Stimulated activated CD8-positive, alpha-beta memory T cell treated with anti-CD3 and anti-CD28 coated beads, Interleukin-12 subunit alpha, Interleukin-12 subunit beta, amount 100 ng/mL, for 24 hours (primary cell): Measurements from ENCODE around the gene CUX1.

Source experiments
- DNase-seq: peaks from one replicate; pipeline ENCODE4 v3.0.0-alpha.2; 2020; ENCODE audit errors: extremely low read depth

Gene CUX1

DNA sequence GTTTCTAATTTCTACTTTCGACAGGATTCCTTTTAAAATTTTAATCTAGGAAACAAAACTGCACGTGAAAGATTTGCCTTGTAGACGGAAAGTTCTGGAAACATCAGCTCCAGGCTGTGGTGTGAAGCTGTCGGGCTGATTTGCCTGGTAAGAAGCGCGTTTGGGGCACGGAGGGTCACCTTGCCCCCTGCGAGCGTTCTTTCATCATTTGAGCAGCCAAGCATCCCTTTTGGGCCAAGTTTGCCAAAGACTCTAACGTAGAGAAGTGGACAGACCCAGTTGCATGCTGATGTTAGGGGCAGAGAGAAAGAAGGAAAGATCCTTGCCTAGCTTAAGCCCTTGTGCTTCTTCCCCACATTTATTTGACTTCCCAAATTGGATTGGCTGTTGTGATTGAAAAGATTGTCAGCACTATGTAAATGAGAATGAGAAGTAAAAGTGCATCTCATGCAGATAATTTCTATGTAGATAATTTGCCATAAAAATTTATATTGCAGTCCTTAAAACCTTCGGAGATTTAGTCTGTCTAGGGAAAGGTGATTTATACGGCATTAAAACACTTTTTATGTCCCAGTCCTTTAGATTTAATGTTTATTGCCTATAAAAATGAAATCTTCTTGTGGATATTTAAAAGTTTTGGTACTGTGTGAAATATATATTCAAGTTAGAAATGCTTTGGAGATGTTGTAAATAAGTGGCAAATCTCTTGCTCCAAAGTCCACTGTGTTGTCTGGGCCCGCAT, 76.1 kb downstream of the CUX1 start:
- no peak for DNase-seq

DNA sequence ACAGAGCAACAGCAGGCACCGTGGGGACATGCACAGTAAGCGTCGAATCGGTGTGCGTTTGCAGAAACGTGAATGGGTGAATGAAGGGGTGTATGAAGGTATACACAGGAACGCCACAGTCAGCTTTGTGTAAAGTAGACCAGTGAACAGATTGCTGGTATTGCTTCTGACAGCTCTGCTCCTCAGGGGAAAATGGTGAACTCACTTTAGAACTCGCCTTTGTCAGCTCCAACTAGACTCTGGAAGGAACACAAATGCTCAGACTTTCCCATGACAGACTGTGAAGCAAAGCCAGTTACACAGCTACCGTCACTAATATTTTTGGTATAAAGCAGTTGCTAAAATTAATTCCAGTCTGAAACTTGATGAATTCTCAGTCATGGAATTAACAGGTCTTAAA, 78.9 kb downstream of the CUX1 start:
- DNase-seq: no peak

DNA sequence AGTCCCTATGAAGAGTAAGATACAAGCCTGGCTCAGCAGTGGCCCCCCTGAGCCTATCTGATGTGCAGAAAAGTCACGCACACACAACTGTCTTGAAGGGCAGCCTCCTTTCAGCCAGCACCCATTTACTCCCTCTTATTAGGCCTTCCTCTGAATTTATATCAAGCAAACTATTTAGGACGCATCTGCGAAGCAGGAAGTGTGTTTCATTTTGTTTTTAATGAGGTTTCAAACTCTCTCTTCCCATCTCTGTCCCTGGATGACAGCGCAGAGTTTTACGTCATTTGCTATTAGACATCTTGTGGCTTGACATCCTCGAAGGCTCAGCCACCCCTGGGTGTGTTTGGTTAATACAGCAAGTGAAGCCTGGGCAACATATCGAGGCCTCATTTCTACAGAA, 79.5 kb downstream of the CUX1 start:
- DNase-seq: no peak

DNA sequence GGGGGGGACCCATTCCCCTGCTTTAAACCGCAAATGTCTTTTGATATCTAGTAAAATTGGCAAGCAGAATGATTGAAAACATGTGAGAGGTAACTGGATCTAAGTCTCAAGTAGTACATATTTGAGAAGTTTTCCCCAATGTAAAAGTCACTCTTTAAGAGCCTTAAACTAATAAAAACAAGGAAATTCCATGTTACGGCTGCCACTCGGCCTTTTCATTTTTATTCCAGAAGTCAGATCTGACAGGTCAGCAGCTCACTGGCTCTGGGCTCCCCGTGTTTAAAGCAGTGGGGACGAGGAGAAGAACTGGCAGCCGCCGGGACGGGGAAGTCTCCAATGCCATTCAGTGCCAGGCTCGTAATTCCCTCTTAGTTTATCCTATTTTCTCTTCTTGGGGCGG, 80.7 kb downstream of the CUX1 start:
- no peak for DNase-seq

DNA sequence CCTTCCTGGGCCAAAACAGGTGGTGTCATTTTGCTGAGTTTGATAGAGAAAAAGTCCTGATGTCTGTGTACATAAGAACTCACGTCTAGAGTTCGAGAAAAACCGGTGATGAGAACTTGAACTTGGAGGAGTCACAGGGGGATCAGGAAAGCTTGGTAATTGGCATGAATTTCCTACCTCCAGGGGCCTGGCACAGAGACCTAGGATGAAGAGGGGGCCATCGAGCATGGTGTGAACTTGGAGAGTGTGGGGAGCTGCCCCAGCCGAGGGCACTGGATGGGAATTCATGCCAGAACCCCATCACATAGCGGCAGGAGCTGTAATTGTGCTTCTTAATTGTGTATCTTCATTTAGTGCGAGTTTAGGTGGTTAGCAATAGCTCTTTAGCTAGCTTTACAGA, 82.2 kb downstream of the CUX1 start:
- DNase-seq: no peak

DNA sequence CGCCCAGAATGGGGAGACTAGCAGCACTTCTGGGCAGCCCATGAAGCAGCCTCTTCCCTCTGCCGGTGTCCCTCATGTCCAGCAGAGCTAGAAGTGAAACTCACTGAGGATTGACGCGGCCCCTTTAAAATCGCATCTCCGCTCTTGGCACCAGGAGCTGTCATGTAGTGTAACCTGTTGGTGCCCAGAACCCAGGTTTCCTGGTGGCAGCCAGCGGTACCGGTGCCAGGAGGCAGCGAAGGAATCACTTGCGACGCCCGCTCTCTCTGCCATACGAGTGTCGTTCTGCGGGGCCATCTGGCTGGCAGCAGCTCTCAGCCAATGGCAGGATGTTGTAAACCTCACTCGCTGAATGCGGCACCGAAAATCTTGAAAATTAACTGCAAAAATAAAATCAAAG, 82.7 kb downstream of the CUX1 start:
- no peak for DNase-seq

DNA sequence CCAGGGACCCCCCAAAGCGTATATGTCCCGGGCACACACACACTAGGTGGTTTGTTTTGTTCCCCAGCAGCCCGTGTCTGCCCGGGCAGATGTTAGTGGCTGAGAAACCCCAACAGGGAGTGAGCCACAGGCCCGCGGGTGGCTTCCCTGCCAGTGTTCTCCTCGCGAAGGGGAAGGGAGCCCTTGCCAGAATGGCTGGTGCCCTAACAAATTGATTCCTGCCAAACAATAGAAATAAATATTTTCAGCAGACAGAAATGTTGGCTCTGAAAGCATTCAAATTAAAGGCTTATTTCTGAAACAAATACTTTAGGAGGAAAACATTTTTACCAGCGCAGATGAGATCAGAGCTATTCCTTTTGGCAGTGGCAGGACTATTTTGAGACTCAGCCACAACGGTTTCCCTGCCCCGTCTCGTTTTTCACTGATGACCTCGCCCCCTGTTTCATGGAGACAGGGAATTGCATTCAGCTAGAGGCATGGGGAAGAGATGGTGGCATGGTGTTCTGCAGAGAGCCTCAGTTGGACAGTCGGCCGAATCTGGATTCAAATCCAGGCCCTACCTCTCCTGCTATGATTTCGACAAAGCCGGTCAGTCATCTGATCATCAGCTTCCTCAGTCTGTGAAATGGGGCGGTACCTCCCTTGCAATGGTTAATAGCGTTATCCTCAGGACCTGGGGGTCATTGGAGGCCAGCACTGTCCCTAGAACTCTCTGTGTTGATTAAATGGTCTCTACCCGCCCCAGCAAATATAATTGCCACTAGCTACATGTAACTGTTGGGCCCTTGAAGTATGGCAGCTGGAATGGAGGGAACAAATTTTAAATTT, 84.5 kb downstream of the CUX1 start:
- no peak for DNase-seq

DNA sequence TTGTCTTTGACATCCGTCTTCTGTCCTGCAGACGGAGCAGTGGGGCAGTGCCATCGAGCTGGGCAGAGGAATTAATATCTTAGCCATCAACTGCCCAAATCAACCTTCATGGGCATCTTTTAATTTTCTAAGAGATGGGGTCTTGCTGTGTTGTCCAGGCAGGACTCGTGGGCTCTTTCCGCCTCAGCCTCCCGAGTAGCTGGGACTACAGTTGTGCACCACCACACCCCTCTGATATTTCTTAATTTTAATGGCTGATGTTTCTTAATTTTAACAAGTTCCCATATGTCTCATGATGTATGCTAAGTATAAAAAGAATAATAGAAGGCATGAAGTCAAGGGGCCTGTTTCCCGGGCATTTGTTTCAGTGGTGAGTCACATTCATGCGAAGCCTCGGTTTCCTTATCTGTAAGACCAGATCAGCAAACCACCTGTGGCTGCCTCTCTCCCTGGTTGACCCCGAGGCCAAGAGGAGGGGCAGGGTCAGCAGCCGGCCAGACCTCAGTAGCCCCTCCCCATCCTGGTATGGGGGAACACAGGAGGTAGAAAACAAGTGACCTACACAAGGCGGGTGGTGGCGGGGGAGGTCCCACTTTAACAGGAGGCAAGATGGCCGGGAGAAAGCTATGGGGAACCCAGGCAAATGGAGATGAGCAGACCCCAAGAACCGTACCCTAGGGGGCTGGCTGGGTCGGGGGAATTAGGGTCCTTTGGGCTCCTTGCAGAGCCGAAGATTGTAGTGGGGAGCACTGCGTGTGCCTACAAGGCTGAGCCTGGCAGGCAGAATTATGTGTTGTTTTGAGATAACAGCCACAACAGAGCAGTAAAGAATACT, 85.5 kb downstream of the CUX1 start:
- DNase-seq: no peak

DNA sequence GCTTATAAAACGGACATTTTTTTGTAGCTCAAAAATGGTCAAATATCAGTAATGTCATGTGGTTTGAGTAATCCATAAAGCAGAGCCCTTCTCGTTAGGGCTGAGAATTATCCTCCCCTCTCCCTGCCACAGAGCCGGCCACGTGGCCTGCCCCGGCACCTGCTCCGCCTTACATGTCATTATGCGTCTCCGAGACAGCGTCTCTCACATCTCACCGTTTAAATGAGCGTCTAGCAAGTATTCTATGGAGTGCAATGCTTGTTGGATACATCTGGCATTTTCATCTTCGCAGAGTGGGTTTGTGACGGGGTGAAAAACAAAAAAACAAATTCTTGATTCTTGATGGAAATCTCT, 86.1 kb downstream of the CUX1 start:
- no peak for DNase-seq

DNA sequence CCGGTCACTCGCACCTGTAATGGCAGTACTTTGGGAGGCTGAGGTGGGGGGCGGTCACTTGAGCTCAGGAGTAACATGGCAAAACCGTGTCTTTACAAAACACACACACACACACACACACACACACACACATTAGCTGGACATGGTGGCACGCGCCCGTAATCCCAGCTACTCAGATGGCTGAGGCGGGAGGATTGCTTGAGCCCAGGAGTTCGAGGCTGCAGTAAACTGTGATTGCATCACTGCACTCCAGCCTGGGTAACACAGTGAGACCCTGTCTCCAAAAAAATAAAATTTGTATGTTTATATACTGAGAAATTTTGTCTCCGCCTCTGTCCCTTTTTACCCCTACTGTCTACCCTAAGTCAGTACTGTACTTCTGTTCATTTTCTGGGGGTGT, 86.6 kb downstream of the CUX1 start:
- DNase-seq: no peak

DNA sequence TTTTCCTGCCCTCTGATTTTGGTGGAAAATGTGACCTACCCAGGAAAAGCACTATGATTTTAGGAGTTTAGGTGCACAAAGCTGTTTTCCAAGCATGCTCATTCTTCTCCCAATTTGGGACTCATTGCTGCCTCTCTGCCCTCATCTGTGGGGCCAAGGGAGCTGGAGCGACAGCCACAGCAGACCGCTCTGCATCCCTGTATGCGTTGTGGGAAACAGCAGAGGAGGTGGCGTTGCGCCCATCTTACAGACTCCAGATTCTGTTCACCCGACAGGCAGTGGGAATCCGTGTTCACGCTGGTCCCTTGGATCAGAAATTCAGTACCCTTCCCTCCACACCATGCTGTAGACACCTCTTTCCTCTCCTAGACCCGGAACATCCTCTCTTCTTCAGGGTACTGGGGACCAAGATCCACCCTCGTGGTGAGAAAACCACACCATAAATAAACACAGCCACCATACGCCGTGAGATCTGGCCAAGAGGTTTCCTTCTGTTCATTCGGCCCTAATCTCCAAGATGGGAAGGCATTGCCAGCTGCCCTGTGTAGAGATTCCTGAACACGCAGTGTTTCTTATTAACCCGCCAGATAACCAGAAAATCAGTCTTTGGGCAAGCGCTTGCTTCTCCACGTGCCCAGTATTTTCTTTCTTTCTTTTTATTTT, 87.9 kb downstream of the CUX1 start:
- DNase-seq: no peak

DNA sequence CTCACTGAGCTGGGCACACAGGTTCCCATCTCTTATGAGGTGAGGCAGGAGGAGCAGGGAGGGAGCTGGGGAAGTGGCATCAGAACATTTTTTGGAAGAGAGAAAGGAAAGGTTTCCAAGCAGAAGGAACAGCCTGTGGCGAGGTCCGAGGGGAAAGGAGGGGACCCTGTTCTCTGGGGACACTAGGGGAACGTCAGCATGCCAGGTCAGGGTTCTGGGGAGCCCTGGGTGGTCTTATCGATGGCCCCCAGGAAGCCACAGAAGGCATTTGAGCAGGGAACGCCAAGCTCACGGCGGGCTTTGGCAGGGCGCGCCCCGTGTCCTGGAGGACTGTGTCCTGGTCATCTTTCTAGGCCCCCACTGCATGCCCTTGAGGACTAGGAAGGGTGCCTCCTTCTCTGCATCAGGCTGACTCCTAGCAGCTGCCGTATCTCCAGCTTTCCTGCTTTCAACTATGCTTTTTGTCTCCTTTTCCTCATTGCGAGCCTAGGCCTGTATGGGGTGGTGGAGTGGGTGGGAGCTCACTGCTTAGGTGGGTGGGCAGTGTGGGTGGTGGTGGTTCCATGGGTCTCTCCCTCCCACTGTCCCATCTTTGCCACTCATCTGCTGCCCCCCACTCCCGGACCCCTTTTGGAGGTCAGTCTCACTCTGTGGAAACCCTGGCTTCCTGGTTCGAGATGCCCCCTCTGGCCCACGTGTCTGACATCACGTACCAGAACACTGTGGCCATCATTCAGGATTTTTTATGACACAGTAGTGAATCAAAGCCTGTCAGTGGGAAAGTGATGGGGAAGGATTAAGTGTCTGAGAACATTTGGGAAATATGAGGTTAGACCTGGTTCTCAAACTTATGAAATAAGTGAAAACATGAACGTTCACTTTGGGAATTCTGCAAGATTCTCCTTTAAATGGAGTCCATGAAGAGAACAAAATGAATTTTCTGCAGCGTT, 89.1 kb downstream of the CUX1 start:
- no peak for DNase-seq

DNA sequence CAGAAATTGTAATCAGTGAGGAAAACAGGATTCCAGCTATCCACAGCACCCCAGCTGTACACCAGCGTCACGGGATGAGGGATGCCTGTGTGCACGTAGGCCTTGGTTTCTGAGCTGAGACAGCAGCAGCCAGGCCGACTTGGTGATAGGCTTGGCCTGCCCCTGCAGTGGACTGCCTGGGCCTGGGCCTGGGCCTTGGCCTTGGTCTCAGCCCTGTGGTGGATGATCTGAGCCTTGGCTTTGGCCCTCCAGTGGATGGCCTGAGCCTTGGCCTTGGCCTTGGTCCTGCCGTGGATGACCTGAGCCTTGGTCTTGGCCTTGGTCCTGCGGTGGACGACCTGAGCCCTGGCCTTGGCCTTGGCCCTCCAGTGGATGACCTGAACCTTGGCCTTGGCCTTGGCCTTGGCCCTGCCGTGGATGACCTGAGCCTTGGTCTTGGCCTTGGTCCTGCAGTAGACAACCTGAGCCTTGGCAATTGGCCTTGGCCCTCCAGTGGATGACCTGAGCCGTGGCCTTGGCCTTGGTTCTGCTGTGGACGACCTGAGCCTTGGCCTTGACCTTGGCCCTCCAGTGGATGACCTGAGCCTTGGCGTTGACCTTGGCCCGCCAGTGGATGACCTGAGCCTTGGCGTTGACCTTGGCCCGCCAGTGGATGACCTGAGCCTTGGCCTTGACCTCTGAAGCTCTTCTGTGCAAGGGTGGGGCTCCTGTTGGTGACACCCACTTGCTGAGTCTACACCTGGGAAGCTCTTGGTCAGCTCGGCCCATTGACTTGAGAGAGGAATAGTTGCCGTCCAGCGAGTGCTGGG, 93.8 kb downstream of the CUX1 start:
- no peak for DNase-seq

DNA sequence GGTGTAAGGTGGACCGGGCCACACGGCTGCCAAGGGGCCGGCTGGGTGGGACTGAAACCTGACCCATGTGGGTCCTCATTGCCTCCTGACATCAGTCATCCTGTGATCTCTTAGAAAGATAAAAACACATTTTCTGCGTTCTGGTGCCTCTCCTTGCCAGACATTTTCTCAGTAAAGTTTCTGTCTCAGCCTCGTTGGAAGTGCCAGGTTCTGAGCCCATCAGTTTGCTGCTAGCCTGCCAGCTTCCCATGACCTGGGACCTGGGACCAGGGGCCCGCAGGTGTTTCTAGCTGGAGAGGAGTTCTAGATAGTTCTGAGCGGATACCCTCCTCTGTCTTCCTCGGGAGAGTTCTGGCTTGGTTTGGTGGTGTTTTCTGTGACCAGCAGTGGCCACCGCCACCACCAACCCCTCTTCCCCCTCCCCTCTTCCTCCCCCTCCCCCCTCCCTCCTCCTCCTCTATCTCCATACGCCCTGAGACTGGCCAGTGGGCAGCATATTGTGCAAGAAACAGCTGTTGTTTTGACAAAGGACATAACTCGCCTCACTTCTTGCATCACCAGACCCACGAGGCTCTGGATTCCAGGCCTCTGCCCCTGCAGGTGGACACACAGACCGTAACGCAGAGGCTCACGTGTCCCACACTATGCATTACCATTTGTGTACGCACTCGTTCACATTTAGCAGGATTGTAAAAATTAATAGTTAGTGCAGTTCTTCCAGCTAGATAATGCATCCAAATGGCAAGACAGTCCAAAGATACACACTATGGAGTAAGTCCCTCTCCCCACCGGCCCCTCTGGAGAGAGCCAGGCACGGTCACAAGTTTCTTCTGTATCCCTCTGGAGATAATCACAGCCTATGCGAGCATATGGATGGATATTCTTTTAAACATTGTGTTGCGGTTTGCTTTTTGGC, 94.6 kb downstream of the CUX1 start:
- no peak for DNase-seq

DNA sequence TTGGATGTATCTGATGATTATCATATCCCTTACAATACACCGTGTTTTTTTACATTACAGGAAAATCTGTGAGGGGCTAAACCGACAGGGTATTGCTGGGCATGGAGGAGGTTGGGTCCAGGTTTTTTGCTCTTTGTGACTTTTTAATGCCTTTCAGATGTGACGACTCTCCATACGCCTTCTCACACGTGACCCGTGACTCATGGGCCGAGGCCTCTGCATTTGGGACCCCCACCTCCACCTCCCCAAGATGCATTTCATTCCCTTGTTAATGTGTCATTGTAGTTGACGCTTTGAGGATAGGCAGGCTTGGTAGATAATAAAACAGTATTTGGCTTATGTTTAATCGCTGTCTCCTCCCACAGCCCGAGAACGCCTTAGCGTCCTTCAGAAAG, 95.3 kb downstream of the CUX1 start:
- no peak for DNase-seq

DNA sequence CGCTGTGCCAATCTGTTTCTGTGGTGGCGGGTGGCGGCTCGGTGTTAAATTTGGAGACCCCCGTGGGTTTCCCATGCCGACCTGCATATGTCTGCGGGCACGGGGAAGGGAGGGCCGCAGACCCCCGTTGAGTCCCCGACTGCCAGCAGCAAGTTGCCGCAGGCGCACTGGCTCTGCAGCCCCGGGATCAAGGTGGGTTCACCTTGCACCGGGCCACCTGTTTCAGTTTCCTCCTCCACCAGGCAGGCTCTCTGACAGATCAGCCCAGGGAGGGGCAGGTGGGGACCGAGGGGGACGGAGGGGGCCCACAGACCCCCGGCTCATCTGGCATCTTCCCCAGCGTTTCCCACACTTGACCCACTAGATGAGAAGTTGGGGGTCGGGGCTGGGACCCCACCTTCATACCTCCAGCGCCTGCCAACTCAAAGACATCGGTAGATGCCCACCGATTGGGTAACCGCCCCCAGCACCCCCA, 95.9 kb downstream of the CUX1 start:
- no peak for DNase-seq

DNA sequence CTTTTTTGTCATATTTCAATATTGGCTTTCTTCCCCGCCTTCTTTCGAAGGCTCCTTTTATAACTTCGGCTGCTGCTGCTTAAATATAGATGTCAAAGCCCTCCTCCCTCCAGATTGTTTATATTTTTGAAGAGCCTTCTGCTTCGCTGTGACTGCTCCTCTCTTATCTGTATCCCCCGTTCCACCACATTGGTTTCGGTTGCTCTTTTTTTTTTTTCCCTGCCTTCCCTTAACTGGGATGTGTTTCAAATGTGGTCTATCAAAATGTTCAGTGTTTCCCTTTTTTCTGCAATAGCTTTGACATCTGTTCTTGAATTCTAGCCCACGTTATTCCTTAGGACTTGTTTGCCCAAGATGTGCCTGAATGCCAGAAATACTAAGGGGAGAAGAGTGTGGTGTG, 96.4 kb downstream of the CUX1 start:
- DNase-seq: no peak

DNA sequence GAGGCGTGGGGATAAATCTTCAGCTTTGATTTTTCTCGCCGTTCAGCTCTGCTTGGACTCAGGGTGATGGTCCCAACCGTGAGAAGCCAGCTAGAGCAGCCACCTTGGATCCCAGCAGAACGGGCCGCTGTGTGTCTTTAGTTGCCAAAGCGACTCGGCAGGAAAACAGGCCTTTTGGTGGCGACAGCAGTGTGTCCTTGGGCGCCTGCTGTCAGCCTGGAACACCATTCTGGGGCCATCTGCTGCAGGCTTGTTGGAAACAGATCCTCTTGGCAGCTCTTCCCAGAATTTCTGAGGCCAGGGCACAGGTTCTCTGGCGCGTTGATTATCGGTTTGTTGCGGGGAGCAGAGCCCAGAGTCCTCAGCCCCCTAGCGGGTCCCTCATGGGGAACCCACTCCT, 97.6 kb downstream of the CUX1 start:
- DNase-seq: no peak
